Stimulated activated CD4-positive, alpha-beta T cell treated with anti-CD3 and anti-CD28 coated beads, Interleukin-4, amount 100 ng/mL, for 1 hour (primary cell): Measurements from ENCODE around the gene RAMP3.
"Not testable (repeated sequence)": the region's sequence is repeated elsewhere in the genome, so short reads cannot be mapped to it uniquely, and the experiment has no call there.

Source experiments
- DNase-seq: peaks from one replicate; pipeline ENCODE4 v3.0.0-alpha.2; 2020

Gene RAMP3

GRCh38 chr7:45158471-45158870, 880 bp downstream of the RAMP3 start:
- no peak for DNase-seq

GRCh38 chr7:45159296-45159695, 1.7 kb downstream of the RAMP3 start:
- DNase-seq: no peak

- no peak for DNase-seq
Measured at GRCh38 chr7:45160417-45160881, 2.9 kb downstream of the RAMP3 start.

DNA sequence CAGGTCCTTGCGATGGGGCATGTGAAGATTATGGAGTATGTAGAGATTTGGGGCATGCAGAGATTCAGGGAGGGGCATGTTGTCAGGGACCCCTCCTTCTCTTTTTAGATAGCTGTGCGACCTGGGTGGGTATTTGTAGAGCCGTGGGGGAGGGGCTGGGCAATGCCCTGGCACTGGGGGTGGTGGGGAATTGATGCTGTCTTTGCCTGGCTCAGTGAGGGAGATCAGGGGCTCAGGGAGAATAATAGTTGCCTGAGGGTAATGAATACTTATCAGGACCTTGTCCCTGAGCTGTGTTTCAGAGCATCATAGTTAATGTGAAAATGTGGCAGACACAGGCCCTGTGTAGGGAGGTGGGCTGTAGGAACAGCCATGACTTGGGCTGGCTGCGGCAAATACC, 3.5 kb downstream of the RAMP3 start:
- no peak for DNase-seq

GRCh38 chr7:45161842-45162241, 4.3 kb downstream of the RAMP3 start:
- DNase-seq: no peak

DNA sequence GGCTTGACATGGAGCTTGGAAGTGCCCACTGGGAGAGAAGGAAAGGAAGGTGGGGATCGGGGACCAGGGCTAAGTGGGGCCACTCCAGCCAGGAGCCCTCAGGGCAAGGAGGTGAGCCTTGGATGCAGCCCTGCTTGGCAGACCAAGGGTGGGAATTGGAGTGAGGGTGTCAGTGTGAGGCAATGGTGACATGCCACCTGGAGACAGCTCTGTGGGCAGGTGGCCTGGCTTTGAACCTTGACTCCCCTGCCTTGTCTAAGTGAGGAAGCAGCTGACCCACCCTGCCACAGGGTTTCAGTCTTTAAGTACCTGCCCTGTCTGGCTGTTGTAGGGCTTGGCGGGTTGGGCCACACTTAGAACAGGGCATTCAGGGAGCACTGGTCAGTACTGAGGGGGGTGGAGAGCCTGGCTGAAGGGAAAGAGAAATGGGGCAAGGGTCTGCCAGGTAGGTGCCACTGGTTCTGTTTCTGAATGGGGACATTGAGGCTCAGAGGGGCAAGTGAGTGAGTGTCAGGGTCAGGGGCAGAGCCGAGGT, 4.8 kb downstream of the RAMP3 start:
- DNase-seq: no peak

DNA sequence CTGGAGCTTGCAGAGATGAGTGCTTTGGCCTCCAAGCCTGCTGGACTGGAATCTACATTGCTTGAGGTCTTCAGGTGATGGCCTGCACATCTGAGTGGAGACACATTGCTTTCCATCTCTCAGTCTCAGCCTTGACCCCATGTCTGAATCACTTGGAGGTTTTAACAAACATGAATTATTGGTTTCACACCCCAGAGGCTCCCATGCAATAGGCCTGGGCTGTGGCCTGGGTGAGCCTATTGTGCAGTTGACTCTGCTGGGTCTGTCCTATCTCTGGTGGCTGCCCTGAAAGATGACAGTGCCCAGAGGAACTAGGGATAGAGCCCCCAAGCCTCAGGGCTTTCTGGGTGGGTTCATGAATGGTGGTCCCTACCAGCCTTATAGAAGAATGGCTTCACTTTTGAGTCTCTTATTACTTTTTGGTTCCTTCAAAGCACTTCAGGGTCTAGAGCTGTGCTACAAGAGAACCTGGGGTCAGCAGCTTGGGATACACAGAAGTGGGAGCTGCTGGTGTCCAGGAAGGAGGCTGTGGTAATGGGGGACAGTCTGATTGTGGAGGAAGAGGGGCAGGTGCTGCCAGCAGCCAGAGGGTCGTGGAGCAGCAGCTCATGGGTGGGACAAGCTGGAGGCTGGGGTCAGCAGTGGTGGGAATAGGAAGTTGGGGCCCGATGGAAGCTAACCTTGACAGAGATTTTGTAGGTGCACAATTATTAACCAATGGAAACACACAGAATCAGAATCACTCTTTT, 5.5 kb downstream of the RAMP3 start:
- DNase-seq: no peak

DNA sequence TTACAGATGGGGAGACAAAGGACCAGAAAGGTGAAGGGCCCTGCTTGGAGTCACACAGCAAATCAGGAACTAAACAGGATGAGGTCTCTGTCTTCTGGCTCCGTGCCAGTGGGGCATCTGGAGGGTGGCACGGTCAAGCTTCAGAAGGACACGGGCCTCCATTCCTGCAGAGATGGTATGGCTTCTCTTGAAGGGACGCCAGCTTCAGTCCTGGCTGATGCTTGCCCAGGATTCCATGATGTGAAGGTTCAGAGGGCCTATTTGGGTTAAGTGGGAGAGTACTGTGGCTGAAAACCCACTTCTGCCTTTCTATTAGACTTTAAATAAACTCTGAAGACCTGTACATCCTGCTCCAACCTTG, 6.1 kb downstream of the RAMP3 start:
- DNase-seq: no peak

GRCh38 chr7:45164271-45164670, 6.7 kb downstream of the RAMP3 start:
- not testable (repeated sequence) for DNase-seq

DNA sequence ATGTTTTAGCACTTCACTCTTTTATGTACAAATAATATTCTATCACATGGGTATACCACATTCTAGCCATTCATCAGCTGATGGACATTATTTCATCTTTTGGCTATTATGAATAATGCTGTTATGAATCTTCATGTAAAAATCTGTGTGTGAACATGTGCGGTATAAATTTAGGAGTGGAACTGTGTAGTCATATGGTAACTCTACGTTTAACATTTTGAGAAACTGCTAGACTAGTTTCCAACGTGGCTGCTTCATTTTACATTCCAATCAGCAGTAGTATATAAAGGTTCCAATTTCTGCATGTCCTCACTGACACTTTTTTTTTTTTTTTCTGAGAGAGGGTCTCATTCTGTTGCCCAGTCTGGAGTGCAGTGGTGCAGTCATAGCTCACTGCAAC, 8.3 kb downstream of the RAMP3 start:
- DNase-seq: no peak

- DNase-seq: no peak
Measured at GRCh38 chr7:45171946-45172345, 14.4 kb downstream of the RAMP3 start.

GRCh38 chr7:45173596-45174327, 16.2 kb downstream of the RAMP3 start:
- no peak for DNase-seq

- no peak for DNase-seq
Measured at GRCh38 chr7:45174328-45174610, 16.7 kb downstream of the RAMP3 start.

GRCh38 chr7:45174966-45175765, 17.6 kb downstream of the RAMP3 start:
- no peak for DNase-seq

DNA sequence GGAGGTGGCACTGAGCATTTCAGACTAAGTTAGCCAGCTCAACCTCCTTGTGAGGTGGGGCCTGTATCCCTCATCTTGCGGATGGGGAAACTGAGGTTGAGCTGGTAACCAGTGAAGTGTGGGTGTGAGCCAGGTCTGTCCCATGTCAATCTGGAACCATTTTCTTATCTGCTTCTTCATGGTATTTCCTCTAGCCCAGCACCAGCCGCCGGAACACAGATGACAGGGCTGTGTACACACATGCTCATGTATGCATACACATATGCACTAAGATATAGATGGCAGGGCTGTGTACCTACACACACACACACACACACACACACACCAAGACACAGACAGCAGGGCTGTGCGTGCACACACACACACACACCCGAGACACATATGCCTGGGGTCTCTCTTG, 18.5 kb downstream of the RAMP3 start:
- DNase-seq: no peak

DNA sequence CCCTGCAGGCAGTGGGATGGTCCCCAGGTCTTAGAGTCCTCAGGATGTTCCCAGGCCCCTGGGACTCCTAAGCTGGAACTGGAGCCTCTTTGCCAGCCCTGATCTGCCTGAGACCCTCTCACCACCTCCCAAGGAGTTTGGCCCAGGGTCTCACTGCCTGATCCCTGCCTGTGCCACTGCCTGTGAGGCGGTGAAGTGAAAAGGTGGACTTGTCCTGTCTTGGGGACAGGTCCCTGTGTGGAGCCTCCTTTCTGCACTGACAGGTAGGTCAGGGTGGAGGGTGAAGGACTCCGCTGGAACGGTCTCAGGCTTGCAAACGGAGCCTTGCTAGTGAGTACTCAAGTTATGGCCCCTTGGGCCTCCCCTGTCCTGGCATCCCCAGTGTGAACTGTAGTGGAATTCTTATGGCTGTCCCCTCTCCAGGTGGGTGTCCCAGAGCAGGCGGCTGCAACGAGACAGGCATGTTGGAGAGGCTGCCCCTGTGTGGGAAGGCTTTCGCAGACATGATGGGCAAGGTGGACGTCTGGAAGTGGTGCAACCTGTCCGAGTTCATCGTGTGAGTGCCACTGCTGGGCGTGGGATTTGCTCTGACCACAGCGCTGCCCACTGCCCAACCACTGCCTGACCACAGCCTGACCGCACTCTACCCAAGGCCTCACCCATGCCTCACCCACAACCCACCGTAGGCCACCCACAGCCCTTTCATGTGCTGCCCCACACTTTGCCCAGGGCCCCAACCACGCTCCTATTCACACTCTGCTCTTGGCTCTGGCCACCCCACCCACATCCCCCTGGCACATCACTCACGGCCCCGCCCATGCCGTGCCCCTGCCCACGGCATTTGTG, 19.5 kb downstream of the RAMP3 start:
- DNase-seq: no peak

DNA sequence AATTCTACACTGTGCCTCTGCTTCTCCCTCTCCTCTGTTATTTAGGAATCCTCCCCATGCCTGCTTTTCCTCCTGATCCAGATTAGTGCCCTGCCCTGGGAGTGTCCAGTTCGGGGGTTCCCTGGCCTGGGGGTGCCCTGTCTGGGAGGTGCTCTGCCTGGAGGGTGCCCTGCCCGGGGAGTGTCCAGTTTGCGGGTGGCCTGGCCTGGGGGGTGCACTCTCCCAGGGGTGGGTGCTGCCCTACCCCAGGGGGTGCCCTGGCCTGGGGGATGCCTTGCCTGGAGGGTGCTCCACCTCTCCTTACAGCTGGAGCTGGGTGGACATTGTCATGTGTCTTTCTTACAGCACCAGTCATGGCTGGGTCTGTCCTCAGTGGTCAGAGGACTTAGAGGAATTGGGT, 20.2 kb downstream of the RAMP3 start:
- no peak for DNase-seq

DNA sequence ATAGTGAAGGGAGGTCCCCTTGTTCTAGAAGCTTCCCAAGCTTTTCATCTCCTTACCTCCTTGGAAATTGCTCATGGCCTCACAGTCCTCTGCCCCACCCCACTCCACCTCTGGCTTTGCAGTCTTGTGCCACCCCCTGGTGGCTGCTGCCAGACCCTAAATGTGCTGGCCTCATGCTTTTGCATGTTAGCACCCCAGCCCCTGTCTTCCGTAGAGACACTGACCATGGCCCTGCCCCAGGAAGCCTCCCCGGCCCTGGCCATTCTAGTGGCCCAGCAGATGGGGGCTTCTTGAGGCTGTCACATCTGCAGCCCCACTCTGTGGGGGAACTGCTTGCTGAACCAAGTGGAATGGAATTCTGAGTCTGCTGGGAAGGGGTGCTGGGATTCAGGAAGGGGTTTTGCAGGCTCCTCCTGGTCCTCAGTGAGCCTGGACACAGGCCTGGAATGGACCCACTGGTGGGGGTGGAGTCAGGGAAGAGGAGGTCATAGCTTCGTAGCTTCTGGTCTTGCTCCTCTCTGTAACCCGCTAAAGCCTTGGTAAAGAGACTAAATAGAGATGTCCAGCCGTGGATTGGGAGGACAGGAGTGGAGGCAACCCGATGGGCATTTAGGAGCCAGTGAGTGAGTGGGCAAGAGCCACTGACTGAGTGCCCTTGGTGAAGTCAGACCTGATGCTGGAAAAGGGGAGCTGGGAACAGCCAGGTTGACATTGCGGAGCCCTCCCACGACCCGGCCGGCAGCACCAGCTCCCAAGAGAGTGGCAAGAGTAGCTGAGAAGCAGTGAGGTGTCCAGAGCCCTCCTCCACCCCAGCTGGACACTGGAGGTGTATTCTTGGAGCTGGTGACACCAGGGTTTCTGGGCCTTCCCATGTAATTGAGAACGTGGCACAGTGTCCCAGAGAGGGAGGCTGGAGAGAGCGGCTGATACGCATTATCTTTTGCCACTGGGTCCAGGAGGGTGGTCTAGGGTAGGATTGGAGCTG, 20.9 kb downstream of the RAMP3 start:
- DNase-seq: no peak

DNA sequence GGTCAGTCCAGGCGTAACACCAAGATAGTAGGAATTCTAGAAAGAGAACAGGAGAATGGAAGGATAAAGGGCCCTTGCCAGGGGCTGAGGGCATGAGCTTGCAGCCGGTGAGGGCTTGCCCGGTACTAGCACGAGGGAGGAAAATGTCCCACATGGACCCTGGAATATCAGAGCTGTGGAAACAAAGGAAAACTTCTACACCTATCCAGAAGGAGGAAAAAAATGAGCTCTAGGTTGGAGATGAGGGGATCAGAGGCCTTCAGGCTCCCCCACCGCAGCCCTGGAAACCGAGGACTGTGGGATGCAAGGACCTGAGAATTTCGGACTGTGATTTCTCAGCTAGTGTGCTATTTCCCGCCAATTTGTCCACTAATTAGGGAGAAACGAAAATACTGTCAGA, 22.1 kb downstream of the RAMP3 start:
- DNase-seq: no peak

- no peak for DNase-seq
Measured at GRCh38 chr7:45180084-45180986, 22.7 kb downstream of the RAMP3 start.
